Femur (tissue), 1 donor: ENCODE data around the gene PYGB.

ENCODE experiments used
- DNase-seq: peaks from one replicate; pipeline ENCODE4 v3.0.0-alpha.2; 2017

Gene PYGB

GRCh38 chr20:25338112-25339023 lies 90.5 kb downstream of the PYGB start:
- DNase-seq = no peak

DNA sequence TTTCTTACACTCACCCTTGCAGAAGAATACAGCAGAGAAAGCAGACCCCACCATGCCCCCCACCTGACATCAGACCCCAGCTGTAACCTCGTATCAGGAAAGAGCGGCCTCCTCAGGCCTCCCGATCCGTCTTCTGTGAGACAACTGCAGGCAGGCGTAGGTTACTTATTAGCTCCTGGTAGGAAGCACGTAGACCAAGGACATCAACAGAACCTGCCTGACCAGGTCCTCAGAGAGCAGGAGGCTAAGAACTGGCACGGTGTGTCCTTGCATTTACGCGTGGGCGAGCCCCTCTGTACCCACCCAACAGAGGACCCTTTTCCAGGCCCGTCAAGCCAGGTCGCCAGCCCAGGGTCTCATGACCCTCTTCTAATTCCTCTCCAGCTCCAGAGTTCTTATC lies 91.7 kb downstream of the PYGB start:
- no peak for DNase-seq

DNA sequence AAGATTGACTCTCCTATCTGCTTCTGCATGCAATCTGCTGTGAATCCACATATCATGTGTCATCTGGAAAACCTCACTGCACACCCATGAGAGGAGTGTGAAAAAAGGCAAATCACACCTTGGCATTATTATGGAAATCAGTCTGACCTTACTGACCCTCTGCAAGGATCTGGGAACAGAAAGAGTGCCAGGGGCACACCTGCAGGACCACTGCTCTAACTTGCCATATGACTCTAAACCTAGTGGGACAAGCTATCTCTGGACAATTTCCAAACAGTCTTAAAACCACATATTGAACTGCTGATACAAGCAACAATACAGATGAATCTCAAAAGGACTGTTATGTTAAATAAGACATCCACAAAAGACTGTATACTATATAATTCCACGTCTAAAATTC lies 92.5 kb downstream of the PYGB start:
- no peak for DNase-seq

DNA sequence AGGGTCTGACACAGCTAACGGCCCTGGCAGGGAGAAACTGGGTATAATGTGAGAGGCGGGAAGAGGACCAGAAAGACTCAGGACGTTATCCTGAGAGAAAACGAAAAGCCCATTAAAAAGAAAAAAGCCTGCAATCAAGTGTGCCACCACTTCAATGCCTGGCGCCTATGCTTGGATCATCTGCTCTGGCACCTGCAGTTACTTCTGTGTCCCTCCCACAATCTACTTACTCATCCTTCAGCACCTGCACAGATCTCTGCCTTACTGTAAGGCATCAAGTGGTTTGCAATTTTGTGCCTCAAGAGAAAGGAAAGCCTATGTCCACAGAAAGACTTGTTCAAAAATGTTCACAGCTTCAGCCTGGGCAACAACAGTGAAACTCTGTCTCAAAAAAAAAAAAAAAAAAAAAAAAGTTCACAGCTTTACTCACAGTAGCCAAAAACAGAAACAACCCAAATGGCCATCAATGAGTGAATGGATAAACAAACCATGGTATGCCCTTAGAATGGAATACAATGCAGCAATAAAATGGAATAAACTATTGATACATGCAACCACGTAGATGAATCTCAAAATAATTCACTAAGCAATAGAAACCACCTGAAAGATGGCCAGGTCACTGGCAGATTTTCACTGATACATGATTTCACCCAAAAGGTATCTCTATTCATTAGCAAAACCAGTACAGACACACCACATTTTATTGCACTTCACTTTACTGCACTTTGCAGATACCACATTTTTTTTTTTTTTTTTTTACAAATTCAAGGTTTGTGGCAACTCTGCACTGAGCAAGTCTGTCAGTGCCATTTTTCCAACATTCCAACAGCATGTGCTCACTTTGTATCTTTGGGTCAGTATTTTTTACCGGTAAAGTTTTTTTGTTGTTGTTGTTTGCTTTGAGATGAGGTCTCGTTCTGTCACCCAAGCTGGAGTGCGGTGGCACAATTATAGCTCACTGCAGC lies 94.1 kb downstream of the PYGB start:
- no peak for DNase-seq

- no peak for DNase-seq
Measured at GRCh38 chr20:25344634-25345033, 96.7 kb downstream of the PYGB start.

DNA sequence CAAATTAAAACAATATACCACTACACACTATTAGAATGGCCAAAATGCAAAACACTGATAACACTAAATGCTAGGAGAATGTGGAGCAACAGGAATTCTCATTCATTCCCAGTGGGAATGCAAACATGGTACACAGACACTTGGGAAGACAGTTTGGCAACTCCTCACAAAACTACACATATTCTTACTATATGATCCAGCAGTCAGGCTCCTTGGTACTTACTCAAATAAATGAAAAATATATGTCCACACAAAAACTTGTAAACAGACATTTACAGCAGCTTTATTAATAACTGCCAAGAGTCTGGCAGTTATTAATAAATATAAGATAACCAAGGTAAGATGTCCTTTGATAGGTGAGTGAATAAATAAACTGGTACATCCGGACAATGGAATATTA lies 97.8 kb downstream of the PYGB start:
- DNase-seq = no peak

DNA sequence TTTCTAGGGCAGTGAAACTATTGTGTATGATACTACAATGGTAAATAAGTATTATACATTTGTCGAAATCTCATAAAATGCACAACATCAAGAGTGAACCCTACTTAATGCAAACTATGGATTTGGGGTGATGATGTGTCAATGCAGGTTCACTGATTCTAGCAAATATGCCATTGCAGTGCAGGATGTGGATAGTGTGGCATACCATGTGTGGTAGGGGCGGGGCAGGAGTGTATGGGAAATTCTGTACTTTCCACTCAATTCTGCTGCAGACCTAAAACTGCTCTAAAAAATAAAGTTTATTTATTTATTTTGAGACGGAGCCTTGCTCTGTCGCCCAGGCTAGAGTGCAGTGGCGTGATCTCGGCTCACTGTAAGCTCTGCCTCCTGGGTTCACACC lies 98.5 kb downstream of the PYGB start:
- no peak for DNase-seq
